HG03575 (cell line): ENCODE results near the gene PCDHGA5.
"Not testable (repeated sequence)": the region's sequence is repeated elsewhere in the genome, so short reads cannot be mapped to it uniquely, and the experiment has no call there.

Source experiments
- ATAC-seq: cut with Tn5 transposase; IDR thresholded peaks from one replicate; pipeline ENCODE4 v1.9.1; 2021; ENCODE audit not compliant: unreplicated experiment, insufficient number of reproducible peaks, low FRiP score; ENCODE audit errors: extremely low read depth

PCDHGA5 gene

GRCh38 chr5:141363952-141364660 lies at the start of gene PCDHGA5:
TSS of gene PCDHGA5 (plus strand) at chr5:141364162. CDS start at chr5:141364331, 169 bp downstream.
- no peak for ATAC-seq

- ATAC-seq, result not testable (repeated sequence)
Observed at GRCh38 chr5:141316963-141317362, 47.0 kb upstream of the PCDHGA5 start.

GRCh38 chr5:141319202-141319601 lies 44.8 kb upstream of the PCDHGA5 start:
- no peak for ATAC-seq

GRCh38 chr5:141319699-141320098 lies 44.3 kb upstream of the PCDHGA5 start:
- ATAC-seq, result no peak

- ATAC-seq, result peak; percentile 87
Observed at GRCh38 chr5:141320225-141321169, 43.5 kb upstream of the PCDHGA5 start, which contains the start of gene TAF7. TSS of gene TAF7 (minus strand) at chr5:141320784. CDS start at chr5:141320044, 740 bp downstream.

GRCh38 chr5:141322261-141322660 lies 41.7 kb upstream of the PCDHGA5 start:
- no peak for ATAC-seq

- peak; percentile 66 for ATAC-seq
Observed at GRCh38 chr5:141326088-141326854, 37.7 kb upstream of the PCDHGA5 start.

GRCh38 chr5:141328231-141328630 lies 35.7 kb upstream of the PCDHGA5 start:
- ATAC-seq, result no peak

- no peak for ATAC-seq
Observed at GRCh38 chr5:141330299-141331080, 33.5 kb upstream of the PCDHGA5 start, which contains the start of gene PCDHGA1. TSS of gene PCDHGA1 (plus strand) at chr5:141330514.

GRCh38 chr5:141332571-141332970 lies 31.4 kb upstream of the PCDHGA5 start:
- ATAC-seq, result not testable (repeated sequence)

GRCh38 chr5:141338538-141339306 lies 25.2 kb upstream of the PCDHGA5 start, which contains the start of gene PCDHGA2:
TSS of gene PCDHGA2 (plus strand) at chr5:141338760.
- ATAC-seq, result no peak

- not testable (repeated sequence) for ATAC-seq
Observed at GRCh38 chr5:141340781-141341354, 23.1 kb upstream of the PCDHGA5 start.

GRCh38 chr5:141342773-141343172 lies 21.2 kb upstream of the PCDHGA5 start:
- ATAC-seq, result no peak

- no peak for ATAC-seq
Observed at GRCh38 chr5:141343242-141343952, 20.6 kb upstream of the PCDHGA5 start, which contains the start of gene PCDHGA3. TSS of gene PCDHGA3 (plus strand) at chr5:141343829. CDS start at chr5:141344034, 205 bp downstream.

- no peak for ATAC-seq
Observed at GRCh38 chr5:141343953-141344463, 20.0 kb upstream of the PCDHGA5 start.

- ATAC-seq, result no peak
Observed at GRCh38 chr5:141345327-141345726, 18.6 kb upstream of the PCDHGA5 start.
